HG02970 (cell line): ENCODE data around the gene YJU2.

Experiments used
- ATAC-seq: cut with Tn5 transposase; IDR thresholded peaks from one replicate; pipeline ENCODE4 v1.9.1; 2021; ENCODE audit warnings: mild to moderate bottlenecking, moderate library complexity, moderate number of reproducible peaks; ENCODE audit not compliant: unreplicated experiment, low FRiP score

YJU2 gene

GRCh38 chr19:4295972-4296771 lies 49.3 kb downstream of the YJU2 start:
- no peak for ATAC-seq

- ATAC-seq, result no peak
These were observed 51.3 kb downstream of the YJU2 start for GRCh38 chr19:4297901-4298809.

- ATAC-seq, result no peak
These were observed 52.1 kb downstream of the YJU2 start for GRCh38 chr19:4298810-4299550.

- no peak for ATAC-seq
These were observed 53.7 kb downstream of the YJU2 start for GRCh38 chr19:4300589-4300988.

DNA sequence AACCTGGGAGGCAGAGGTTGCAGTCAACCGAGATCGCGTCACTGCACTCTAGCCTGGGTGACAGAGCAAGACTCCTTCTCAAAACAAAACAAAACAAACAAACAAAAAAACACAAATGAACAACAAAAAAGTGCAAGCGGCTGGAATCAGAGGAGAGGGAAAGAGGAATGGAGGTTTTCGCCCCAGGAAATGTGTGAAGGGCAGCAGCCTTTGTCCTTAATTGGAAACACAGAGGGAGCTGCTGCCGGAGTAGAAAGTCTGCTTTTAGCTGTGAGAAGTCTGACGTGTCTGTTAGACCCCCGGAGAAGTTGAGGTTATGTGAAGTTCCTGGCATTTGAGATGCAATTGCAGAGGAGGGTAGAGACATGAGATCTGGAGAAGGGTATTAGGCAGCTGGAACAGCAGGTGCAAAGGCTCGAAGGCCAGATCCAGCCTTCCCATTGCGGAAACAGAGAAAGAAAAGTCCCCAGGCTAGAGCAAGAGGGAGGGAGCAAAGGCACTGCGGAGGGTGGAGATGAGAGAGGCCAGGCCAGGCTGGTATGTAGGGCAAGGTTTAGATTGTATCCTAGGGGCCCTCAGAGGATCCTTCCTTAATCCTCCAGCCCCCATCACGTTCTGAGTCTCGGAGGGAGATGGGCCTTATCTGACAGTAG lies 54.8 kb downstream of the YJU2 start:
- no peak for ATAC-seq

DNA sequence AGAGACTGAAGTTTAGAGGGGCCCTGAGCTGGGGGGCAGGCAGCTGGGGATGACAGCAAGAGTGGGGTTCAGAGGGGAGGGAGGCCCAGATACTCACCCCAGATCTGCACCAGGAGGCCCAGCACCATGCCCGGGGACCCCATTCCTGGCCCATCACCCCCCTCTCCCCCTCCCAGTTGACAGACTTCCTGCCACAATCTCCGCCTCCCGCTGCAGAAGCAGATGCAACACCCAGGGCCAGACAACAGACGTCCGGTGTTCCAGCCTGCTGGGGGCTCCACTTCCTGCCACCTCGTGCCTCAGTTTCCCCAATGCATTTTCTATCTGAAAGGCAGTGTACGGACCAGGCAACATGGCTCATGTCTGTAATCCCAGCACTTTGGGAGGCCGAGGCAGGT lies 55.4 kb downstream of the YJU2 start, which contains the start of gene TMIGD2:
Gene TMIGD2, minus strand, starts transcription at position 147 of the 398 bp plus-strand sequence. Its CDS starts 4 bp downstream, at position 143.
- no peak for ATAC-seq

DNA sequence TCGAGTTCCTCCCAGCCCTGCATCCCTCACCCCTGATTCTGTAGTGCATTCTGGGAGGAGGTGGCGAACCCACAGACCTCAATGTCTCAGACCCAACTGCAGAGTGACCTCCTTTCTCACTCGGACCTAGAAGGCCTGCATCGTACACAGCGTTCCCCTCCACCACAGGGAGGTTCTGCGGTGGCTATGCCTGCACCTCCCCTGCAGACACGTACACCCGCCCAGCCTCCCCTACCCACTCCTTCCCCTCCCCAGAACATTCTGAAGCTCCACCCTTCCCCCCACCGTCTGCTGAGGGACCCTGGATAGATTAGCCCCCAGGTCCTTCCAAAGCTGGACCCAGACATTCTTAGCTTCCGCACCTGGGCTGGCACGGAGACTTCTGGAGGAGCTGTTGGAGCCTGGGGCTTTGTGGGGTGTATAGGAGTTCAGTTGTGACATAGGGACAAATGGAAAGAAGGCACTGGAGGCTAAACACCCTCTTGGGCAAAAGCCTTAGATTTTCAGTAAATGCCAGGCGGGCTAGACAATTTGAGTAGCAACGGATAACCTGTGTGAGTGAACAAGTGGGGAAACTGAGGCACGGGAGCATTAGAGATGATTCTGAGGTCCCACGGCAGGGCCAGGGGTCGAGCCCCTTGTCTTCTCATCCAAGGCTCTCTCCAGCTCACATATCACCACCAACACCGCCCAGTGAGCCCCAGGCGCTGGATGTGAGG lies 57.1 kb downstream of the YJU2 start:
- no peak for ATAC-seq

DNA sequence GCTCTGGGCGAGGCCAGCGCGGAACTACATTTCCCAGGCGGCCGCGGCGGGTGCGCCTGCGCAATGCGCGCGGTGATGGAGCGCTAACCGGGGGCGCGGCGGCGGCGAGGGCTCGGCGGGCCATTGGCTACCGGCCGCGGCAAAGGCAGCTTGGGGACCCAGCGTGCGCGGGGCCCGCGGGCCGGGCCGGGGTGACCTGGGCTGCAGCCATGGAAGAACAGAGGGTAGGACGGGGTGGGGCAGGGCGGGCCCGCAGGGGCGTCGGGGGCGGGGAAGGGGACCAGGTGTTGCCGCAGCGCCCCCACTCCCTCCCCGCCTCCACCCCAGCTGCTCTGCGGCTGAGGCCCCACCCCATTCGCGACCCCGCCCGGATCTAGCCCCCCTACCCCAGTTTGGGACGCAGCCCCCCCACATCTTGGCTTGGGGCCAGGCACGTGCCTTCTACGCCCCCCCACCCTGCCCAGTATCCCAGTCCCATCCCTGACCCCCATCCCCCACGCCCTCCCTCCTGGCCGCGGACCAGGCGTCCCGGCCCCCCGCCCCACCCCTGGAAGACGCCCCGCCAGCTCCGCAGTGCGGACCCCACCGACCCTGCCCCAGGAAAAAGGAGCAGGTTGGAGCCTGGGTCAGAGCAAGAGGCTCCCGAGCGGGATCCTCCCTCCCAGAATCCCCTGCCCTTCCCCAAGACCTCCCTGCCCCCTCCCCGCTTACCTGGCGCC lies 57.8 kb downstream of the YJU2 start, which contains the start of gene FSD1:
Gene FSD1, plus strand, starts transcription at position 61 of the 719 bp plus-strand sequence. Its CDS starts 149 bp downstream, at position 210.
- no peak for ATAC-seq

- ATAC-seq, result no peak
These were observed 58.4 kb downstream of the YJU2 start for GRCh38 chr19:4305257-4305612.

DNA sequence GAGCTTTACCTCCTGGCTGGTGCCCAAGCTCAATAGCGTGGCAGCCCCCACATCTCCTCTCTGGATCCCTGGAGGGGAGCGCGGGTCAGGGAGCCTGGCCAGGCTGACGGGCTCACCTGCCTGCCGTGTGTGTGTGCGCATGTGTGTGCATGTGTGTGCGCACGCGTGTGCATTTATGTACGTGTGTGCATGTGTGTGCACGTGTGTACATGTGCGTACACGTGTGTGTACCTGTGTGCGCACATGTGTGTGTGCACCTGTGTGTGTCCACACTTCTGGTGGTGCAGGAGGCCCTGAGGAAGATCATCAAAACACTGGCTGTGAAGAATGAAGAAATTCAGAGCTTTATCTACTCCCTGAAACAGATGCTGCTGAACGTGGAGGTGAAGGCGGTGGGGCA lies 58.8 kb downstream of the YJU2 start:
- ATAC-seq, result no peak

- ATAC-seq, result no peak
These were observed 63.6 kb downstream of the YJU2 start for GRCh38 chr19:4310247-4311121.

GRCh38 chr19:4313847-4314490 lies 67.1 kb downstream of the YJU2 start:
- no peak for ATAC-seq

GRCh38 chr19:4316956-4317355 lies 70.1 kb downstream of the YJU2 start:
- ATAC-seq, result no peak

GRCh38 chr19:4318460-4318859 lies 71.6 kb downstream of the YJU2 start:
- no peak for ATAC-seq
